ENCODE data around the gene WWOX.

The WWOX gene

DNA sequence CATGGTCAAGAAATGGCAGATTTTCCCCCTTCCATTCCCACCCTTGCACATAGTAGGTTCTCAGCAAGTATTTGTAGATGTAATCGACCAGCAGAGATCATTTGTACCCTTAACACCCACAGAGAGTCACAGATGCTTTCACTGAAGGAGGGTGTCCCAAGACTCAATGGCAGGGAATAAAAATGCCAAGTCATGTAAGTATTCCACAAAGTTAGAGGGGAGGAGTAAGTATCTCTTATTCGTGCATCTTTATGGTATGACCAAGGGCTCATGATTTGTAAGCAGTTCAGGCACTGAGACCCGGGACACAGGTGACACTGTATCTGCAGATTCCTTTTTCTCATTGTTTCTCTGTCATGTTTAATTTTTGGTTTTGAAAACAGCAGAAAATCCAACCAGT is 1011.5 kb downstream of the WWOX start:
- TF ChIP-seq, protein P1, sequence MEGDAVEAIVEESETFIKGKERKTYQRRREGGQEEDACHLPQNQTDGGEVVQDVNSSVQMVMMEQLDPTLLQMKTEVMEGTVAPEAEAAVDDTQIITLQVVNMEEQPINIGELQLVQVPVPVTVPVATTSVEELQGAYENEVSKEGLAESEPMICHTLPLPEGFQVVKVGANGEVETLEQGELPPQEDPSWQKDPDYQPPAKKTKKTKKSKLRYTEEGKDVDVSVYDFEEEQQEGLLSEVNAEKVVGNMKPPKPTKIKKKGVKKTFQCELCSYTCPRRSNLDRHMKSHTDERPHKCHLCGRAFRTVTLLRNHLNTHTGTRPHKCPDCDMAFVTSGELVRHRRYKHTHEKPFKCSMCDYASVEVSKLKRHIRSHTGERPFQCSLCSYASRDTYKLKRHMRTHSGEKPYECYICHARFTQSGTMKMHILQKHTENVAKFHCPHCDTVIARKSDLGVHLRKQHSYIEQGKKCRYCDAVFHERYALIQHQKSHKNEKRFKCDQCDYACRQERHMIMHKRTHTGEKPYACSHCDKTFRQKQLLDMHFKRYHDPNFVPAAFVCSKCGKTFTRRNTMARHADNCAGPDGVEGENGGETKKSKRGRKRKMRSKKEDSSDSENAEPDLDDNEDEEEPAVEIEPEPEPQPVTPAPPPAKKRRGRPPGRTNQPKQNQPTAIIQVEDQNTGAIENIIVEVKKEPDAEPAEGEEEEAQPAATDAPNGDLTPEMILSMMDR (IDR thresholded peaks at IDR 0.05; ENCODE audit: insufficient read depth, low read depth, low read length, missing control alignments), result no peak
- no peak overlapping the region for H3K4me3 ChIP-seq (ENCODE audit: low read depth, low read length)
- no peak for DNase-seq (ENCODE audit: low read depth)

DNA sequence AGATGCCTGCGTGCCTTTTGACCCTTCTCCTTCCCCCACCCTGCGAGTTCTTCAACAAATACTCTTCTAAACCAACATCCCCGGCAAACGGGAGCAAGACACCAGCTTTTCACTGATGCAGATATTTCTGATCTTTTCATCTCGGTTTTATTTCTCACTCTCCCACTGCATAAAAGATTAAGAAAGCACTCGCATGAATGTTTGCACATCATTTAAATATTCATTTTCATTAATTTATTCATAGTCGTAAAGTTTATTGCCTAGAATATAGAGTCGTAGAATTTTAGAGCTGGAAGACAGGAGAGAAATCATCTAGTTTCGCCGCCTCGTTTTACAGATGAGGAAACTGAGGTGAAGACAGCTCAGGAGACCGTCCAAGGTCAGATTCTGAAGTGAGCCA is 1013.0 kb downstream of the WWOX start:
- TF ChIP-seq, protein P1 (IDR thresholded peaks at IDR 0.05; ENCODE audit: insufficient read depth, low read depth, low read length, missing control alignments), result no peak
- DNase-seq (ENCODE audit: low read depth), result no peak
- H3K4me3 ChIP-seq (ENCODE audit: low read depth, low read length), result no peak overlapping the region

DNA sequence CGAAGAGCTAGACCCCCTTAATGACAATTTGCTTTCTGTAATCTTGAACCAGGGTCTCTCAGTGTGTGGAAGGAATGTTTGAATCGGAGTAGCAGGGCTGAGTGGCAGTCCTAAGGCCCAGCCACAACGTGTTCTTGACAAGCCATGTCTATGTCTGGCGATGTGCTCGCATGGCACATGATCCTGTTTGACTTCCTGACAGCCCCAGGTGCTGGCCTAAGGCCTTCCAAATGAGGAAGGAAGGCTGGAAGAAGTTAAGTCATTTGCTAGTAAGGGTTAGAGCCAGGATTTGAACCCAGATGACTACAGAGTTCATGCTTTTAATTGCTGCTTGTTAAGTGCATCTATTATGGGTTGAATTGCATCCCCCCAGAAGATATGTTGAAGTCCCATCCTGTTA is 1014.4 kb downstream of the WWOX start:
- H3K4me3 ChIP-seq (ENCODE audit: low read depth, low read length), result no peak overlapping the region
- no peak for DNase-seq (ENCODE audit: low read depth)
- TF ChIP-seq, protein P1 (IDR thresholded peaks at IDR 0.05; ENCODE audit: insufficient read depth, low read depth, low read length, missing control alignments), result no peak

DNA sequence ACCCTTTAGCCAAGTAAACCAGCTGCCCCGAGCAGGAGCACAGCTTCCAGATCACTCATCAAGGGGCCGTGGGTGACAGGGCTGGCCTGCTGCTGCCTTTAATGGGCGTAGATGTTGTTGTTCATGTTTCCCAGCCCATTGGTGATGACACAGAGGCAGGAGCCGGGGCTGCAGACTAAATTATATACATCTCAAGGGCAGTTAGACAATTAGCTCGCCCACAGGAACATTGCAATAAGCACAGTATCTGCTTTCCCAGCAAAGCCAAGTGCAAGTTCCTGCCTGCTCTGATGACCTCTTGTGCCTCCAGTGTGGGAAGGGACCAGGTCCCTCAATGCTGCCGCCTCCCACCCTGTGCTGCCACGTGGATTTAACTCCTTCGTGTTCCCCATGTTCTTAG is 1015.3 kb downstream of the WWOX start:
- TF ChIP-seq, protein P1 (IDR thresholded peaks at IDR 0.05; ENCODE audit: insufficient read depth, low read depth, low read length, missing control alignments), result no peak
- H3K4me3 ChIP-seq (ENCODE audit: low read depth, low read length), result no peak overlapping the region
- no peak for DNase-seq (ENCODE audit: low read depth)

DNA sequence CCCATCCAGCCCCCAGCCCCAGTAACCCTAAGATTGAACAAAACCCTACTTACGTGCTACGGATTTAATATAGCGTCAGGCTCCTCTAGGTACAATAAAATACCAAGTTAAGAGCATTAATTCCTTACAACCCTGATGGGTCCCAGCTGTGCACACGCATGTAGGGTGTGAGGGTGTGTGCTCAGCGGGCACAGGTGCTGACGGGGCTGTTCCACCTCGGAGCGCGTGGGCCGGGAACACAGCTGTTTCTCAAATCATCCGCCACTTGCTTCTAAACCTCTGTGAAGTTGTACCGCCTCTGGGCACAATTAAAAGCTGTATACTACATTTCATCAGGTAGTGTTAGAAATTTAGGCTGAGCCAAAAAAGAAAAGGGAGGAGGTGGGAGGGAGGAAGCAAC is 1022.5 kb downstream of the WWOX start:
- no peak for DNase-seq (ENCODE audit: low read depth)
- TF ChIP-seq, protein P1 (IDR thresholded peaks at IDR 0.05; ENCODE audit: insufficient read depth, low read depth, low read length, missing control alignments), result no peak
- no peak overlapping the region for H3K4me3 ChIP-seq (ENCODE audit: low read depth, low read length)

DNA sequence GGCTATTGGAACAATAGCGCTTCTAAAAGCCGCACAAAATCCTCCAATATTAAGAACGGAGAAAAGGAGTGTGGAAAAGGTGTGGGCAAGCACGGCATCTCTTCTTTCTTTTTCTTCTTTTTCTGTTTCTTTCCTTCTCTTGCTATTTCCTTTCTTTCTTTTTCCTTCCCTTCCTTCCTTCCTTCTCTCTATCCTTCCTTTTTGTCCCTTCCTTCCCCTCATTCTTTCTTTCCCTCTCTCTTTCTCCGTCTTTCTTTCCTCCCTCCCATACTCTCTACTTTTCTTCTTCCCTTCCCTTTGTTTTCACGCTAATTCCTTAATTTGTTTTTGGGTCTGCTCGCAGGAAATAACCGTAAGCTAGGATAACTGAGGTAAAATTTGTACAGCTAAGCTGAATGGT is 1022.9 kb downstream of the WWOX start:
- TF ChIP-seq, protein P1 (IDR thresholded peaks at IDR 0.05; ENCODE audit: insufficient read depth, low read depth, low read length, missing control alignments), result no peak
- no peak for DNase-seq (ENCODE audit: low read depth)
- H3K4me3 ChIP-seq (ENCODE audit: low read depth, low read length), result no peak overlapping the region

DNA sequence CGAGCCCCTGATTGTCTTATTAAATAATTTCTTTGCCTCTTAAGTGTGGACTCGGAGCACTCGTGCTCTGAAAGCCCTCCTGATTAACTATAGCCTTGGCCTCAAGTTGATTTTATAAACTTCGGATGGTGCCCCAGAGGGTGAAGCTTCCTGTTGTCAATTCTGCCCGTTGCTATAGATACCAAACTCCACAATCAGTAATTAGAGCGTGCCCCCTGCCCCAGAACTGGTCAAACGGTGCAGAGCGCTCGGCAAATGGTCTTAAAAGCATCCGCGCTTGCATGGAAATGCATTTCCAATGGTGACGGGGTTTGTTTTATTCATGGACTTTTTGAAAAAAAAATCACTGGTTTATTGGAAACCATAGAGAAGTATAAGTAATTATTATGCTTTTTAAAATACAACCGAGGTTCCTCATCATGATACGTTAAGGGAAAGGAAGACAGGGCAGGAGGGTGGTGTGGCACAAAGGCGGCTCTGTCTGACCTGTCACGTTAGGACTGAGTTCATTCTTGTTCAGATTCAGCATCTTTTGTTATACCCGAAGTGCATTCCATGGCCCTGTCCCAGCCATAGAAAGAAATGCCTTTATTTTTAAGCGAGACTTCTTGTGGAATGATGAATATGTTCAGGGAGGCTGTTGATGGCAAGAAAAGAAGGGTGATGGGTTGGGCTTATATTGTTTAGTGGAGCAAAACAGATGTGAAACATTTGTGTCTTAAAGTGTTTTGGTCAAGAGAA is 1024.7 kb downstream of the WWOX start:
- TF ChIP-seq, protein P1 (IDR thresholded peaks at IDR 0.05; ENCODE audit: insufficient read depth, low read depth, low read length, missing control alignments), result no peak
- H3K4me3 ChIP-seq (ENCODE audit: low read depth, low read length), result no peak overlapping the region
- DNase-seq (ENCODE audit: low read depth), result no peak
